Stimulated activated CD4-positive, alpha-beta T cell treated with anti-CD3 and anti-CD28 coated beads, Interleukin-15, amount 100 ng/mL, for 48 hours (primary cell): ENCODE results near the gene KLHL25.
A peak's percentile ranks its signal among the peaks of the same experiment; 100 is the strongest.

ENCODE experiments used
- DNase-seq, 2 donors: peaks; one replicate each; pipeline ENCODE4 v3.0.0-alpha.2; 2020; ENCODE audit warnings: low read depth in 2 of 2

The KLHL25 gene

GRCh38 chr15:85748176-85748575, 46.5 kb downstream of the KLHL25 start:
- DNase-seq = no peak

- DNase-seq = no peak
Measured at GRCh38 chr15:85746641-85747040, 48.1 kb downstream of the KLHL25 start.

- no peak for DNase-seq
Measured at GRCh38 chr15:85745525-85746150, 49.1 kb downstream of the KLHL25 start.

DNA sequence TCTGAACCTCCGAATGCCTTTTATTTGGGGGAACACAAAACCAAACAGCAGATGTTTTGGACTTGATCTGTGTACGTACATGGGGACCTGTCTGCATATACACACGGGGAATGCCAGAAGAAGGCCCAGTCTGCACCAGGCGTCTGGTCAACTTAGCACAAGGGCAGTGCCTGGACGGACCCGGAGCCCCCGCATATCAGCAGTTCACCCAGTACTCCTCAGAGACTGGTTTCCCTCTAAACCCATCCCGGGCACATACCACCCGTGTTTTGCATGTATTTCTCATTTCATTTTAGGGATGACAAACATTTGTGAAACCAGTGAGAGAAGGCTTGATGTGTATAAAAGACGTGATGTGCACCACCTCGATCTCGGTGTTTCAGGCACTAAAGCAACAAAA, 49.7 kb downstream of the KLHL25 start:
- no peak for DNase-seq

- DNase-seq = no peak
Measured at GRCh38 chr15:85744579-85744978, 50.1 kb downstream of the KLHL25 start.

GRCh38 chr15:85743392-85744055, 51.2 kb downstream of the KLHL25 start:
- DNase-seq = no peak

DNA sequence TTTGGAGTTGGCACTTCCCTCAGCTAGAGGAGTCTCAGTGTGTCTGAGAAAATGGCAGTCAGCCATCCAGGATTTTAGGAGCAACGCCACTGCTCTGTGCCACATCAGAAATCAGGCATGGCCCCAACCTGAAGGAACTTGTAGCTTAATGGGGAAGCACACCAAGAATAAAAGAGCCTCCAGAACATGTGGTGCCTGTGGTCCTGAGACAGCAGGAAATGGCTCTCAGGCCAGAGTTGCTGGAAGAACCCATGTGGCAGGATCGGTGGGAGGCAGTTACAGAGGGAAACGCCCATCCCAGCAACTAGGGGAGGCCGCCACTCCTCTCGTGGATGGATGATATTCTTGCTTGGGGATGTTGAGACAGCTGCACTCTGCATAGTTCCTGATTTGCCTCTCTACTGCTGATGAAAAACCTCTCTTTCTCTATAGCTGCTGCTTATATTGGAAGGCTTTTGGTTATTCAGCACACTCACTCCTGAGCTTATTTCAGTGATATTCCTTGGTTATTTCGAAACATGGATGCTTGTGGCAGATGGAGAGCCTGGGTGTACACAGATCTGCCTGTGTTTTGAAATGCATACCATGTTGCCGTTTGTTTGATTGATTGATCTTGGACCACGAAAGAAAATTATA, 52.4 kb downstream of the KLHL25 start:
- DNase-seq = no peak

- no peak for DNase-seq
Measured at GRCh38 chr15:85741662-85742061, 53.1 kb downstream of the KLHL25 start.

- DNase-seq = no peak
Measured at GRCh38 chr15:85741021-85741421, 53.7 kb downstream of the KLHL25 start.

DNA sequence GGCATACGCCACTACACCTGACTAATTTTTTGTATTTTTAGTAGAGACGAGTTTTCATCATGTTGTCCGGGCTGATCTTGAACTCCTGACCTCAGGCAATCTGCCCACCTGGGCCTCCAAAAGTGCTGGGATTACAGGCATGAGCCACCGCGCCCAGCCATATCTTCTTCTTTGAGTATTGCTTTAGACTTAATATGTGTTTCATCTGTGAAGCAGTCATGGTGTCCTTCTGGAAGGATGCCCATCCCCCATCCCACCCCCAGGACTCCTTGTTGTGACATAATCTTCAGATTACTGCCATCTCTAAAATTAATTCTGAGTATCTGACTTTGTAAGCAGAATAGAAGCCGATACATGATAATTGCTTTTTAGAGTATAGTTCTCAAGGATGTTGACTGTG, 57.7 kb downstream of the KLHL25 start:
- no peak for DNase-seq

- DNase-seq = no peak
Measured at GRCh38 chr15:85733416-85733815, 61.3 kb downstream of the KLHL25 start.

DNA sequence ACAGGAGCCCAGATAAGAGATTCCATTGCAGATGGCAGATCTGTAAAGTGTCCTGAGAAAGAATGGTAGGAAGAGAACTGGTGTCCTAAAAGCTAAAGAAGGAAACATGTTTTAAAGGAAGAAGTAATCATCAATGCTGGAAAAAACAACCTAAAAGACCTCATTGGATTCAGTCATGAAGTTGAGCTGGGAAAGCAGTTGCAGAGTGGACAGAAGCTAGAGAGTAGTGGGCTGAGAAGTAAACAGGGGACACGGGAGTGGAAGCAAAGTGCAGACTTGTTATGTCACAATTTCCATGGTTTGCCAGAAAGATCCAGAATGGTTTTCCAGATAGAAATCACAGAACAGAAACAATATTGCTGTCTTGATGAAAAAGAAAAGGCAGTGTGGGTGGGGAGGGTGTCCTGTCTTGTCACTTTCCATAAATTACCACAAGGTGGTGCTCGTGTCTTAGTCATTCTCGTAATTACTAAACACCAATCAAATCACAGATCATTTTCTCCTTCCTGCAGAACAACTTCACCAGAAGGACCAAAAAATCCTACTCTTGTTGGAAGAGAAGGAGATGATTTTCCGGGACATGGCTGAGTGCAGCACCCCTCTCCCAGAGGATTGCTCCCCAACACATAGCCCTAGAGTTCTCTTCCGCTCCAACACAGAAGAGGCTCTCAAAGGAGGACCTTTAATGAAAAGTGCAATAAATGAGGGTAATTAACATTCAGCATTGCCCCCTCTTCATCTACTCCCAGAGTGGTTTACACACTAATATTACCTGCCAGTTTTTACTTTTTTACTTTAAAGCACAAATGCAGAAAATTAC, 64.5 kb downstream of the KLHL25 start:
- DNase-seq = peak in 1 of 2 donors; percentile 39

DNA sequence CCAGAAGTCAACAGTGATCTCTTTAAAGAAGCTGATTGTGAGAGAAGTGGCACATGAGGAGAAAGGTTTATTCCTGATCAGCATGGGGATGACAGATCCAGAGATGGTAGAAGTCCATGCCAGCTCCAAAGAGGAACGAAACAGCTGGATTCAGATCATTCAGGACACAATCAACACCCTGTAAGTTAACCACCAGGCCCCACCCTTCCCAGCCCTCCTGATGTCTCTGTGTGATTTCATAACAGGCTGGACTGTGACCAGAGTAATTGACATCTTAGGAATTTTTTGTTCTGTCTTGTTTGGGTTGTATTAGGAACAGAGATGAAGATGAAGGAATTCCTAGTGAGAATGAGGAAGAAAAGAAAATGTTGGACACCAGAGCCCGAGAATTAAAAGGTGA, 67.7 kb downstream of the KLHL25 start:
- no peak for DNase-seq

- DNase-seq = no peak
Measured at GRCh38 chr15:85726454-85726853, 68.3 kb downstream of the KLHL25 start.

- no peak for DNase-seq
Measured at GRCh38 chr15:85725564-85725963, 69.2 kb downstream of the KLHL25 start.

DNA sequence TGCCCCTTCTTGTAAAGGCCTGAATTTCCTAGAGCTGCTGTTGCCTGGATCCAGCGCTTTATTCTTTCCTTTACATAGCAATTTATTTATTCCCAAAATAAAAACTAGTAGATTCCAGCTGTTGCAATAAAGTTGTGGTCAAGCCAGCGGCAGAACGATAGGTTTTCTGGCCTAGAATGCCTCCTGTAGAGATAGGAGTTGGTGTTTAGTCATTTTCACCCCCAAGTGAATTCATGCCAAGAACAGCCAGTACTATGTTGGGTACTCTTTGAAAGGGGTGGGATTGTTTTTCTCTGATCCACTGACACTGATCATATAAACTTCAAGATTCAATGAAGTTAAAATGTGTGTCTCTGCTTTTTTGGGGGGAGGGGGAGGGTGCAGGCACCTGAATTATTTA, 69.7 kb downstream of the KLHL25 start:
- no peak for DNase-seq

- no peak for DNase-seq
Measured at GRCh38 chr15:85723960-85724945, 70.5 kb downstream of the KLHL25 start.

DNA sequence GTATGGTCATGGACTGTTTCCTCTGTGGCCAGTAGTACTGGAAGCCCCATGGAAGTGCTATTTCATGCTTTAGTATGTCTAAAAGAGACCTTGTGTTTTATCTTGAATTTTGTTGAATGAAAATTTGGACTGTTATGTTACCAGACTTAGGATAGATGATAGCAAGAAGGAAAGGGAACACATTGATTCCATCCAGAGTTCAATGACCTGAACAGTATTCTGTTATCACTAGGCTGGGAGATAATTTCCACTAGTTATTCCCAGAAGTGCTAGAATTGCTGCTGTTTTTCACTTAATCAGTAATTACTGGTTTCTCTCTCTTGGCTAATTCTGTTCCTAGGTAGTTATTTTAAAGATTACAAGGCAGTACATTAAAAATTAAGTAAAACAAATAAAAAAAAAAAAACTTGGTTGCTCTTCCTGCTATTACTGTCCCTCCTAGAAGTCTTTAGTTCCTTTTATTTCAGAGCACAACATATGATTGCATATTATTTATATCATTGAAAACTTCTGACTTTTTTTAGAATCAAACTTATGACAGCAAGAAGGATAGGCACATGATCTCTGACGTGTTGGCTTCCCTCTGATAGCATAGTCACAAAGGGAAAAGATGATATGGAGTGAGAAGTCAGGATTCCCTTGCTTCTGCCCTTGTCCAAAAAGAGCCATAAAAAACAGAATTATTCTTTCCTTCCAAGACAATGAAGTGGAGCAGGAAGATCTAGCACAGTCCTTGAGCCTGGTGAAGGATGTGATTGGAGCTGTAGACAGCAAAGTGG, 72.2 kb downstream of the KLHL25 start:
- DNase-seq = no peak

DNA sequence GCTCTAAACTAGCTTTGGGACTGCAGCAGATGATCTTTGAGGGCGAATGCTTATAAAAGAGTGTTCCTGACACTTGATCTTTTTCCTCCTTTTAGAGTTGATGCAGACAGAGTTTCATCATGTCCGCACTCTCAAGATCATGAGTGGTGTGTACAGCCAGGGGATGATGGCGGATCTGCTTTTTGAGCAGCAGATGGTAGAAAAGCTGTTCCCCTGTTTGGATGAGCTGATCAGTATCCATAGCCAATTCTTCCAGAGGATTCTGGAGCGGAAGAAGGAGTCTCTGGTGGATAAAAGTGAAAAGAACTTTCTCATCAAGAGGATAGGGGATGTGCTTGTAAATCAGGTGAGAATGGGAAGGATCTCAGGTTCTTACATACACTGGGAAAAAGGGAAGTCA, 75.7 kb downstream of the KLHL25 start:
- no peak for DNase-seq

DNA sequence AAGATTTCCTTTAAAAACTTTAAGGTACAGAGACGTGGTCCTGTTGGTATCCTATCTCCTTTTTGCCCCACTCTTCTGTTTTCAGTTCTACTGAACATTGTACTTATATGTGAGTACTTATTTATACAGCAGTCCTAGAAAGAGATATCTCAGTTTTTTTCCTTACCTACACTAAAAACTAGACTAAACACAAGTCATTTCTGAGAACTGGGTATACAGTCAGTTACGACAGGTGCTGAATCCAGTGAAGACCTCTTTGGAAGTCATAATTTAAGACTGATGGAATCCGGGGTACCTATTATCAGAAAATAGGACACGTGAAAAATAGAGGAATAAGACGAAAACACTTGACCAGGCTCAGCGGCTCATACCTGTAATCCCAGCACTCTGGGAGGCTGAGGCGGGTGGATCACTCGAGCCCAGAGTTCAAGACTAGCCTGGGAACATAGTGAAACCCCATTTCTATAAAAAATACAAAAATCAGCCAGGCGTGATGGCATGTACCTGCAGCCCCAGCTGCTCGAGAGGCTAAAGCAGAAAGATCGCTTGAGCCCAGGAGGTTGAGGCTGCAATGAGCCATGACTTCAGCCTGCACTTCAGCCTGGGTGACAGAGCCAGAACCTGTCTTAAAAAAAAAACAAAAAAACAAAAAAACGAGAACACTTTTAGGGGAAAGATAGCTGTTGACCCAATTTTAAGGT, 76.3 kb downstream of the KLHL25 start:
- no peak for DNase-seq
